ENCODE data around the gene MCFD2.

The MCFD2 gene

DNA sequence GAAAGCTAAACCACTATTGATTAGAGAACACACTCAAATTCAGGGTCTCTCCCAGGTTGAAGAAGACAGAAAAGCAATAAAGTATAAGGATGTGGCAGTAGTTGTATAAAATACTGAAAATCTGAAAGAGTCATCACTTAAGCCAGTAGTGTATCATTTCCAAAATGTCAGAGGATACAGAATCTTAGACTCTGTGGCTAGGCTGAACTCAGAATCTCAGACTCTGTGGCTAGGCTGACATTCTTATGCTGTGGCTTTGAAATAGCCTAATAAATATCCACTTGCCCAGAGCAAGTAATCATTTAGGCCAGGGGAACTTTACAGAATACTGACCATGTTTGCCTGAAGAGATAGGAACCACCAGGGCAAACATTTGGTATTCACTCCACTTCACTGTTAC lies 13.1 kb downstream of the MCFD2 start:
- Mint-ChIP-seq H3K9me3 (peaks cover 4 to 8% of the 10 kb centered on the region in 2 donors), H3K4me1 (peaks cover 25 to 55% of the 10 kb centered on the region in 2 donors), H3K27me3 (no peaks in the 10 kb centered on the region), H3K4me3 (no peak overlapping the region), H3K36me3 (peaks cover 44 to 63% of the 10 kb centered on the region in 2 donors), H3K27ac (peak overlapping the region; percentile 52)
- no peak for DNase-seq
- peak; percentile 71 to 78 for ATAC-seq (replicated peaks)

DNA sequence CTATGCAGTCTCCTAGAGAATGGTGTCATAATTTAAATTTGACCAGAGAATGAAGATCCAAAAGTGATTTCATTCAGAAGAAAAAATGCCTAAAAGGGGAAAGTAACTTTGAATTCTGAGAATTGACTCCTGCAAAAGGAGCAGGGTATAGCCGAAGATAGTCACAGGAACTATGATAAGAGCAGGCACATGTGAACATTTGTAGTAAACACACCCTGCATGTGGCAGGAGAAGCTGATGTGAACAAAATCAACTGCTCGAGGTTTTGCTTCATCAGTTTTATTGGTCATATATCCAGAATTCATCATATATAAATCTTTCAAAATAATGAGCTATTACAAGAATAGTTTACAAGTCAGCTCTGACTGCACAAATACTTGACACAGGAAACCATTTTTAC lies 14.0 kb downstream of the MCFD2 start:
- no peak overlapping the region for H3K27ac Mint-ChIP-seq

DNA sequence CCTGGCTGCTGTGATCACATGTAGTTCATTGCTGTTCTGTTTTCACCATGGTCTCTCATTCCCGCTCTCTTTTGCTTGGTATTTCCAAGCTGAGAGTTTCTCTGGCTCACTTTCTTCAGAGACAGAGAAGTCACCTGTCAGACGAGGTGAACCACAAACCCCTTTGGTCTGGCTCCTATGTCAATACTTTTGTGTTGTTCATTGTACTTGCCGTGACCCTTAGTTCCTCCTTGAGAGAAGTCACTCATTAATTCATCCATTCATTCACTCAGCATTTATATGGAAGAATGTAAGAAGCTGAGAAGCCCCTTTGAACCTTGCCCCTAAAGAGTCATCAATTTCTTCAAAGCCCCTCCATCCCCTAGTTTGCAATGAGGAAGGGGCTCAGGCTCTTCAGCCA lies 15.2 kb downstream of the MCFD2 start:
- Mint-ChIP-seq H3K27ac (no peak overlapping the region), H3K9me3 (peaks cover 4 to 8% of the 10 kb centered on the region in 2 donors), H3K36me3 (peaks cover 32 to 47% of the 10 kb centered on the region in 2 donors), H3K4me3 (no peak overlapping the region), H3K27me3 (no peaks in the 10 kb centered on the region), H3K4me1 (peaks cover 25 to 54% of the 10 kb centered on the region in 2 donors)
- DNase-seq (no peak), ATAC-seq (replicated peaks) (peak; percentile 29 to 51)

More for the DNA sequence above, 14.0 kb downstream of the MCFD2 start:
- no peak for DNase-seq
- Mint-ChIP-seq H3K27me3 (no peaks in the 10 kb centered on the region), H3K4me3 (no peak overlapping the region), H3K4me1 (peaks cover 25 to 55% of the 10 kb centered on the region in 2 donors), H3K36me3 (peaks cover 36 to 54% of the 10 kb centered on the region in 2 donors), H3K9me3 (peaks cover 4 to 8% of the 10 kb centered on the region in 2 donors)
- ATAC-seq (replicated peaks), result no peak

DNA sequence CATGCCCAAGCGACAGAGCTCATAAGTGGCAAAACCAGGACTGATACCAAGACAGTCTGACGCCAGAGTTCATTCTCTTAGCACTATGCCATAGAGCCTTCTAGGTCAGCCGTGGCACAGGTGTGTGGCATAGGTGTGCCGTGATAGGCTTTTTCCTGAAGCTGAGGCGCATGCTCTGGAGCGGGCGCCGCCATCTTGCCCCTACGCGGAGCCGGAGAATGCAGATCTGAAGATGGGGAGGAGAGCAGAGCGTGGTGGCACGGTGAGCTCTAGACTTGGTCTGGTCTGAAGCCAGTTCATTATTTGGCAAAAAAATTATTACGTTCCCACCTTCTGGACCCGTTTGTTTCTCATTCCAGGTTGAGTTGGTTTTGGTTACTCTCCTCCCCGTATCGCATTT lies 16.6 kb downstream of the MCFD2 start:
- peaks cover 18 to 41% of the 10 kb centered on the region in 2 donors for H3K4me1 Mint-ChIP-seq
- peaks cover 0 to 2% of the 10 kb centered on the region in 2 donors for H3K9me3 Mint-ChIP-seq
- no peaks in the 10 kb centered on the region for H3K27me3 Mint-ChIP-seq

DNA sequence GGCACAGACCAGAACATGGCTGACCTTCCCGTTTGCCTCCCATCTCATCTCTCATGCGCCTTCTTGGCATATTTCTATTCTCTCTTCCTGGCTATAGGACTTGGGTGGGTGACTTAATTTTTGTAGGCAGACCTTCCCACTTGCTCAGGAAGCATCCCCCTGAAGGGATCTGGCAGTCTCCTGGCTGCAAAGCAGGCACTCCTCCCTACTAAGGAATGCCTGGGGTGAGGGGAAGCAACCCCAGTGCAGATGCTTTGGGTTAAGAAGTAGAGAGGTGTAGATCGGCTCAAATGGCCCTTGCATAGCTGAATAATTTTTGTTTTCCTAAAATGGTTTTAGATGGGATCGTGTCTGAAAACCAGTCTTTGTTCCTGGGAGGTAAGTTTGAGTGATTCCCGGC lies 17.6 kb downstream of the MCFD2 start:
- Mint-ChIP-seq H3K4me1 (peaks cover 10 to 30% of the 10 kb centered on the region in 2 donors), H3K36me3 (peaks cover 9 to 24% of the 10 kb centered on the region in 2 donors), H3K4me3 (no peak overlapping the region), H3K27ac (no peak overlapping the region), H3K9me3 (no peaks in the 10 kb centered on the region), H3K27me3 (no peaks in the 10 kb centered on the region)
- ATAC-seq (replicated peaks), result no peak
- DNase-seq, result no peak

More for the DNA sequence above, 16.6 kb downstream of the MCFD2 start:
- ATAC-seq (replicated peaks), result no peak
- no peak for DNase-seq
- no peak overlapping the region for H3K27ac Mint-ChIP-seq
- H3K36me3 Mint-ChIP-seq, result peaks cover 19 to 34% of the 10 kb centered on the region in 2 donors
- no peak overlapping the region for H3K4me3 Mint-ChIP-seq

DNA sequence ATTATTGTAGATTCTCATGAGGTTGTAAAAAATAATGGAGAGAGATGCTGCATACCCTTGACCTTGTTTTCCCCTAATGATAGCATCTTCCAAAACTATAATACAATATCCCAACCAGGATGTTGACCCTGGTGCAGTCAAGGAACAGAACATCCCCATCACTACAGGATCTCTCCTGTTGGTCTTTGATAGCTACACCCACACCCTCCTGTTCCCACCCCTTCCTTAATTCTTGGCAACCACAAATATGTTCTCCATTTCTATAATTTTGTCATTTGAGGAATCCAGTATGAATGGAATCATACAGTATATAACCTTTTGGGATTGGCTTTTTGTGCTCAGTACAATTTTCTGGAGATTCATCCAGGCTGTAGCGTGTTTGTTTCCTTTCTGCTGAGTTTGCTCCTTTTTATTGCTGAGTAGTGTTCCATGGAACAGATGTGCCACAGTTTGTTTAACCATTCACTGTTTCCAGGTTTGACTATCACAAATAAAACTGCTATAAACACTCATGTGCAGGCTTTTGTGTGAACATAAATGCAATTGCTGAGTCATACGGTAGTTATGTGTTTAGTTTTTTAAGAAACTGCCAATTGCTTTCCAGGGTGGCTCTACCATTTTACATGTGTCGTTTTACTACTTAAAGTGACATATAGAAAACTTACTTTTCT lies 22.2 kb downstream of the MCFD2 start:
- no peak for ATAC-seq (replicated peaks)
- Mint-ChIP-seq H3K4me1 (peaks cover 4 to 8% of the 10 kb centered on the region in 2 donors), H3K36me3 (peaks cover 0 to 2% of the 10 kb centered on the region in 2 donors), H3K27me3 (no peaks in the 10 kb centered on the region), H3K9me3 (no peaks in the 10 kb centered on the region), H3K27ac (no peak overlapping the region), H3K4me3 (no peak overlapping the region)
- no peak for DNase-seq

DNA sequence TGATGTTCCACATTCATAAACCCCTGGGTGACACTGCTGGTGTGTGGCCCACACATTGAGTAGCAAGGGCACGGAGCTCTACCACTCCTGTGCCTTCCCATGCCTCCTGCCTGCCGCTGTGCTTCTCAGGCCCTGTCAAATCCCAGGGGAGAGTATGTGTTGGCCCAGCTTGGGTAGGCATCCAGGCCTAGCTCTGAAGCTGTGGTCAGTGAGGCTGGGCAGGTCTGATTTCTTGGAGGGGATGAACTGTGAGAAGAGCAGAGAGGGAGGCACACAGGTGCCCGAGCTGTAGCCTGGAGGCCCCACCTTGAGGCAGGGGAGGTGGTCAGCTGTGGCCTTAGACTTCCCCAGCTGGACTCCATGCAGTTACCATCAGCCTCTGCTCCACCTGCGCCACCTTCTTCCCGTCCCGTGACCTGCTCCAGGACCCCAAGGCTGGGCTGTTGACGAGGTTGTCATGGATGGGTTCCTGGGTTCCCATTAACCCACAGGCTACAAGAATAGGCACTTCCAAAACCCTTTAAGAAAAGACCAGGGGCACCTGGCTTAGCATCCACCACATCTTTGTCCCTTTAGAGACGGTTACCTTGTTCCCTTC lies 23.6 kb downstream of the MCFD2 start:
- DNase-seq (no peak), ATAC-seq (replicated peaks) (no peak)
- H3K9me3 Mint-ChIP-seq, result no peaks in the 10 kb centered on the region
- H3K36me3 Mint-ChIP-seq, result peaks cover 0 to 2% of the 10 kb centered on the region in 2 donors
- H3K4me1 Mint-ChIP-seq, result peaks cover 4 to 8% of the 10 kb centered on the region in 2 donors
- H3K4me3 Mint-ChIP-seq, result no peak overlapping the region
- H3K27ac Mint-ChIP-seq, result no peak overlapping the region
- H3K27me3 Mint-ChIP-seq, result no peaks in the 10 kb centered on the region

DNA sequence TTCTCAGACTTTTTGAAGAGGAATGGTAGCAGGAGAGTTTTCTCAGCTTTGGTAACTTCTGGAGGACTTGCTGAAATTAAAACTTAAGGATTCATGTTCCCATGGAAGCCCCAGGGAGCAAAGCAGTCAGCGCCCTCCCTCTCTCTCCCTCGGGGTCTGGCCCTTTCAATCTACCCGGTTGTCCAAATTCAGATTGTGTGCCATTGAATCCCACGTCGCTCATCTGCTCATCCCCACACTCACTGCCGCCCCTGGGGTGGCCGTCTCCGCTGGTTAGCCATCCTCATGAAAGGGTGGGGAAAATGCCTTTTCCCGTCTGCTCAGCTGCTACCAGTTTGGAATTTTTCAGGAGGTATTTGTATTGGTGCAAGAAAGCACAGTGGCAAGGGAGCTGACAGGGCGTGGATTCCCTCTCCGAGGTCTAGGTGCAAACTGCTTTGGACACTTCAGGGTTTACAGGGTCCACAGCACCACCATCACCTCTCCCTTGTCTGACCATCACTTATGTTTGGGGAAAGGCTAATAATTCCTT lies 27.1 kb downstream of the MCFD2 start:
- Mint-ChIP-seq H3K9me3 (no peaks in the 10 kb centered on the region), H3K27ac (no peak overlapping the region), H3K36me3 (no peaks in the 10 kb centered on the region), H3K4me3 (no peak overlapping the region), H3K4me1 (peaks cover 4 to 8% of the 10 kb centered on the region in 2 donors), H3K27me3 (no peaks in the 10 kb centered on the region)
- DNase-seq, result no peak
- ATAC-seq (replicated peaks), result no peak

DNA sequence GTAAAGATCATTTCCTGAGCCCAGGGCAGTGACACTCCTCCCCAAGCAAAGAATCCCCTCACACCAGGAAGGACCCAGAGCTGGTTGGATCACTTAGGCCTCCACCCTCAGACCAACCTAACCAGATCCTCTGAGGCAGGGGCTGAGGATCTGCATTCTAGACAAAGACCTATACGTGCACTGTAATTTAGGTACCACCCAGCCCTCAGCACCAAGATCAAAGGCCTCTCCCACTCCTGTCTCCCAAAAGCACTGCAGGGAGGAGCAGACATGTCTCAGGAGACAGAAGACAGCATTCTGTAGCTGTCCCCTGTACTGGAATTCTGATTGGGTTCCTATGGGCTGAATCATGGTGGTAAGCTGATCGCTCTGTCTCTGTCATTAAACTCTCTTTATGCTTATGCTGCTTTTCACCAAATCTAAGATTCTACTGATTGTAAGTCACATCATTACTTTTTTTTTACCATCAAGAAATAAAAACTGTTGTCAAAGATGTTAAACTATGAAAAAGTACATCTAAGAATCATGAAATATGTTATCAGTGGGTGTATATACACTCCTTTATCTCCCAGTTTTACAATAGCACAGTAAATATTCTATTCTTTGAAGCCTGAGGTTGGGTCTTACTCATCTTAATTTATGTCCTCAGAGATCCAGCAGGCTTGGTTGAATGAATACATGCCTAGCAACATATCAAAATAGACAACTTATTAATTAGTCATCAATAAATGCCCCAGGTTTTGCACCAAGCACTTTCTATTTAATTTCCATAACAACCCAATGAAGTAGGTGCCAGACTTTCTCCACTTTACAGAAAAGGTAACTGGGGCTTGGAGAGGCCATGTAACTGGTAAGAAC lies 28.3 kb downstream of the MCFD2 start:
- no peaks in the 10 kb centered on the region for H3K36me3 Mint-ChIP-seq
- H3K27ac Mint-ChIP-seq, result no peak overlapping the region
- H3K27me3 Mint-ChIP-seq, result no peaks in the 10 kb centered on the region
- DNase-seq, result no peak
- peaks cover 4 to 8% of the 10 kb centered on the region in 2 donors for H3K4me1 Mint-ChIP-seq
- no peak for ATAC-seq (replicated peaks)
- no peaks in the 10 kb centered on the region for H3K9me3 Mint-ChIP-seq
- no peak overlapping the region for H3K4me3 Mint-ChIP-seq

DNA sequence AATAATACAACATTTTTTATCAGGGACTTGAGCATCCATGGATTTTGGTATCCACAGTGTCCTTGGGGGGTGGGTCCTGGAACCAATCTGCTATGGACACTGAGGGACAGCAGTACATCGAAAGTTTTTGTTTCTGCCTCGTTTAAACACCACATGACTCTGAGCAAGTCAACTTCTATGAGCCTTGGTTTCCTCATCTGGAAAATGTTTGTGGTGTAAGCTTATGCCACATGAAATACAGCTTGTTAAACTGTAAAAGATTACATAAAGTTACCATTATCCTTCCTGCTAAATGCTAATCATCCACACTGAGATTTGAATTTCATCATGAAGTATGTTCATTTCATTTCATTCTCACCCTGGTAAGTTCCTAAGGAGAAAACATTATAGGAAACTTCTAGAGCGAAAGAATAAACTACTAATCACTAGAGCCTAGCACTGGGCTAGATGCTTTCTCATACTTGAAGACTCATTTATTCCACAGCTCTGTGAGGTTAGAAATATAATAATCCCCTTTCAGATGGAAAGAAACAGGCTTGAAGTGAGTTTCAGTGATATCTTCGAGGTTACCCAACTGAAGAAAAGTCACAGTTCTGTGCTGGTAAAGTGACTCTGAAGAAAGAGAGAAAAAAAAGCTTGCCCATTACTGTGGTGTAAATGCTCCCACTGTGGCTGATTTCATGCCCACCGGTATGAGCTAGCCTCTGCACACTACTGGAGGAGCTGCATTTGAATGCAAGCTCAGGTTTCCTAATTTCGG lies 29.2 kb downstream of the MCFD2 start:
- H3K27ac Mint-ChIP-seq, result no peak overlapping the region
- no peaks in the 10 kb centered on the region for H3K36me3 Mint-ChIP-seq
- no peak for ATAC-seq (replicated peaks)
- H3K4me3 Mint-ChIP-seq, result no peak overlapping the region
- peaks cover 4 to 8% of the 10 kb centered on the region in 2 donors for H3K4me1 Mint-ChIP-seq
- no peaks in the 10 kb centered on the region for H3K9me3 Mint-ChIP-seq
- no peak for DNase-seq
- H3K27me3 Mint-ChIP-seq, result no peaks in the 10 kb centered on the region

DNA sequence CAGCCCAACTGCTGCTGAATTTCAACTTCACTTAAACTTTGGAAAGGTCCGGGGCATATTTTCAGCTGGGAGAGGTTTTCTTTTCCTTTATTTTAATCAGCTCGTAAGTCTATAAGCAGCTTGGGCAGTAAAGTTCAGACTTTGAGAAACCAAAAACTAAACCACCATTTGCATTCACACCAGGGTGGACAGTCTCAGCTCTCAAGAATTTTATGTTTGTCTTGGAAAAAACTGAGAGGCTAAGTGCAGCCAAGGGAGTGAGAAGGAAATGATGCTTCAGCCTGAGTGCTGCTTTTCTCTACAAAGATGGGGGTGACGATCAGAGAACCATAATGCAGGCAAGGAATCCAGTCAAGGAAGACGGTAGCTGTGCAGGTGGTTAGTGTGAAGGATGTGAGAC lies 30.2 kb downstream of the MCFD2 start:
- no peaks in the 10 kb centered on the region for H3K27me3 Mint-ChIP-seq
- H3K36me3 Mint-ChIP-seq, result no peaks in the 10 kb centered on the region
- H3K4me3 Mint-ChIP-seq, result no peak overlapping the region
- no peak for DNase-seq
- peaks cover 4 to 8% of the 10 kb centered on the region in 2 donors for H3K4me1 Mint-ChIP-seq
- ATAC-seq (replicated peaks), result no peak
- no peaks in the 10 kb centered on the region for H3K9me3 Mint-ChIP-seq
- no peak overlapping the region for H3K27ac Mint-ChIP-seq

DNA sequence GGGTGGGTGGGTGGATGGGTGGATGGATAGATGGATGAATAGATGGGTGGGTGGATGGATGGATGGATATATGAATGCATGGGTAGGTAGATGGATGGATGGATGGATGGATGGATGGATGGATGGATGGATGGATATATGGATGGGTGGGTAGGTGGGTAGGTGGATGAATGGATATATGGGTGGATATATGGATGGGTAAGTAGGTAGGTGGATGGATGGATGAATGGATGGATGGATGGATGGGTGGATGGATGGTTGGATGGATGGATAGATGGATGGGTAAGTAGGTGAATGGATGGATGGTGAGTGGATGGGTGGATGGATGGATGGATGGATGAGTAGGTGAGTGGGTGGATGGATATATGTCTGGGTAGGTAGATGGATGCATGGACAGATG lies 36.1 kb downstream of the MCFD2 start:
- H3K27me3 Mint-ChIP-seq, result no peaks in the 10 kb centered on the region
- no peaks in the 10 kb centered on the region for H3K36me3 Mint-ChIP-seq
- no peaks in the 10 kb centered on the region for H3K4me1 Mint-ChIP-seq
- H3K27ac Mint-ChIP-seq, result no peak overlapping the region
- H3K4me3 Mint-ChIP-seq, result no peak overlapping the region
- DNase-seq, result no peak
- H3K9me3 Mint-ChIP-seq, result no peaks in the 10 kb centered on the region
- ATAC-seq (replicated peaks), result no peak

DNA sequence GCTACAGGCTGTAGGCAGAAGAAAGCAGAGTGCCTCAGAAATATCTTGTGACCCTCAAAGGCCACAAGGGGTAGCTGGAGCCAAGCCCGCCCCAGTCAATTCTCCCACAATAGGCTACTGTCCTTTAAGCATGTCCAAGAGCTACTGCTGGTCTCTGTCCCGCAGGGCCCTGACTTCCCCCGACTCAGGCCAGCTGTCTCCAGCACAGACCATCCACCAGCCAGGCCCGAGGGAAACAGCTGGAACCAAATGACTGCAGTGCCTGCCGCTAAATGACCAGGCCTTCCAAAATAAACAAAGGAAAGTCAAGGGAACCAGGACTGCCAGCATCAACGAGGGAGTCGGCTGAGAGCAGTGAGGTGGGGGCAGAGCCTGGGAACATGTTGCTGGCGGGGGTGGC lies 36.7 kb downstream of the MCFD2 start:
- Mint-ChIP-seq H3K4me3 (no peak overlapping the region), H3K27ac (no peak overlapping the region), H3K4me1 (no peaks in the 10 kb centered on the region), H3K27me3 (no peaks in the 10 kb centered on the region), H3K9me3 (no peaks in the 10 kb centered on the region), H3K36me3 (no peaks in the 10 kb centered on the region)
- DNase-seq (no peak), ATAC-seq (replicated peaks) (no peak)
